HCT116 (cell line): Measurements from ENCODE around the gene PBX3. TPM values are rescaled to one million over a fixed set of nuclear protein-coding genes. Genes with fewer than 3 reads are reported as not detected.

Experiments
- ATAC-seq: fragments of 200-7000 bp; cut with Tn5 transposase; 2 replicates; pipeline ENCODE4 v1.9.1; 2020; ENCODE audit warnings: mild to moderate bottlenecking, moderate library complexity
- BruUV-seq: library from RNA; stranded (reverse); fragments of 400-500 nt; replicated peaks from 2 replicates; lab custom pipeline; 2021; lab: Mats Ljungman, UMichigan
- CTCF ChIA-PET: fragments of 300-600 bp; sonication (Branson Sonifier 250); formaldehyde crosslinking; loops from one replicate; lab custom pipeline; 2021; ENCODE audit warnings: antibody characterized with exemption; lab: Charles Lee
- POLR2A ChIA-PET: fragments of 300-600, 350-600 bp; sonication (Branson Sonifier 250); formaldehyde crosslinking; loops from one replicate; lab custom pipeline; 2021; ENCODE audit warnings: antibody characterized with exemption; lab: Charles Lee
- RAD21 ChIA-PET, 2 experiments: fragments of 300-600 bp; sonication (Branson Sonifier 250); formaldehyde crosslinking; loops; one replicate each; lab custom pipeline; 2023; ENCODE audit warnings: low total read pairs in 2 of 2; ENCODE audit not compliant: uncharacterized antibody in 2 of 2, unreplicated experiment in 2 of 2, low non-redundant PET in 1 of 2; lab: Charles Lee
- DNase-seq: peaks from one replicate; pipeline ENCODE4 v3.0.0-alpha.2; 2010; ENCODE audit warnings: low read depth, low spot score
- H2AFZ ChIP-seq: fragments of 200-600 bp; shearing (Covaris generic), sonication (generic); 2 replicates; pipeline ENCODE4 v1.6.1; 2017; ENCODE audit warnings: low read depth, mixed run types, mixed read lengths, antibody characterized with exemption, low read length; ENCODE audit not compliant: poor library complexity, severe bottlenecking
- H3K27ac ChIP-seq: 2 replicates; pipeline ENCODE4 v1.5.1; 2012; ENCODE audit warnings: low read depth, low read length
- H3K27me3 ChIP-seq: fragments of 200-600 bp; sonication (generic); 2 replicates; pipeline ENCODE4 v1.6.1; 2016; ENCODE audit warnings: mixed run types, low read length, mixed read lengths; ENCODE audit not compliant: insufficient read depth
- H3K36me3 ChIP-seq, 2 experiments: fragments of 200-500 bp in 1 of 2; fragments of 200-600 bp in 1 of 2; sonication (Bioruptor generic) in 1 of 2; sonication (generic) in 1 of 2; 2 replicates each; pipeline versions ENCODE4 v1.5.1 to v1.6.1; 2014 to 2016; ENCODE audit warnings: low read length in 2 of 2, inconsistent platforms in 1 of 2, mixed read lengths in 1 of 2, mixed run types in 1 of 2; ENCODE audit not compliant: insufficient read depth in 2 of 2, control insufficient read depth in 1 of 2
- H3K4me1 ChIP-seq, 2 experiments: fragments of 200-600 bp in 1 of 2; sonication (generic) in 1 of 2; 2 replicates each; pipeline versions ENCODE4 v1.5.1 to v1.6.1; 2012 to 2017; ENCODE audit warnings: low read length in 2 of 2, inconsistent platforms in 1 of 2, mild to moderate bottlenecking in 1 of 2, mixed read lengths in 1 of 2, mixed run types in 1 of 2, moderate library complexity in 1 of 2; ENCODE audit not compliant: insufficient read depth in 2 of 2, control insufficient read depth in 1 of 2
- H3K4me2 ChIP-seq: fragments of 200-600 bp; sonication (generic); 2 replicates; pipeline ENCODE4 v1.6.1; 2017; ENCODE audit warnings: mixed run types, low read length, mixed read lengths
- H3K4me3 ChIP-seq, 2 experiments: fragments of 200-600 bp in 1 of 2; sonication (generic) in 1 of 2; replicated peaks in 1 of 2; 2 replicates each; pipeline ENCODE4 v1.5.1; 2011 to 2016; ENCODE audit warnings: low read length in 2 of 2, control low read depth in 1 of 2, low read depth in 1 of 2, mild to moderate bottlenecking in 1 of 2, mixed read lengths in 1 of 2, mixed run types in 1 of 2
- H3K79me2 ChIP-seq: fragments of 200-600 bp; sonication (generic); 2 replicates; pipeline ENCODE4 v1.6.1; 2017; ENCODE audit warnings: mild to moderate bottlenecking, mixed run types, low read length, moderate library complexity, mixed read lengths; ENCODE audit not compliant: insufficient read depth
- H3K9ac ChIP-seq: fragments of 200-600 bp; sonication (generic); 2 replicates; pipeline ENCODE4 v1.6.1; 2016; ENCODE audit warnings: low read length, mixed read lengths
- H3K9me2 ChIP-seq: fragments of 200-600 bp; sonication (generic), shearing (Covaris generic); 2 replicates; pipeline ENCODE4 v1.6.1; 2017; ENCODE audit warnings: mixed run types, mild to moderate bottlenecking, moderate library complexity; ENCODE audit not compliant: insufficient read depth
- H3K9me3 ChIP-seq, 2 experiments: fragments of 200-500 bp in 1 of 2; fragments of 200-600 bp in 1 of 2; sonication (Bioruptor generic) in 1 of 2; sonication (generic) in 1 of 2; 2 replicates each; pipeline ENCODE4 v1.6.1; 2014 to 2017; ENCODE audit warnings: low read length in 2 of 2, mixed read lengths in 2 of 2, inconsistent platforms in 1 of 2, low read depth in 1 of 2, mild to moderate bottlenecking in 1 of 2, mixed run types in 1 of 2, moderate library complexity in 1 of 2; ENCODE audit not compliant: control insufficient read depth in 1 of 2, insufficient read depth in 1 of 2
- H4K20me1 ChIP-seq: fragments of 200-600 bp; sonication (generic), shearing (Covaris generic); 2 replicates; pipeline ENCODE4 v1.6.1; 2017; ENCODE audit warnings: mixed run types, mild to moderate bottlenecking, moderate library complexity; ENCODE audit not compliant: insufficient read depth
- EGR1 ChIP-seq: IDR thresholded peaks from 2 replicates; pipeline ENCODE4 v1.6.1; 2012; ENCODE audit warnings: low read depth
- EZH2phosphoT487 ChIP-seq: fragments of 200-600 bp; IDR thresholded peaks from 2 replicates; pipeline ENCODE4 v1.6.1; 2018; ENCODE audit warnings: antibody characterized with exemption, borderline replicate concordance
- FOSL1 ChIP-seq: IDR thresholded peaks from 2 replicates; pipeline ENCODE4 v1.6.1; 2012; ENCODE audit warnings: low read depth
- JUND ChIP-seq: IDR thresholded peaks from 2 replicates; pipeline ENCODE4 v1.6.1; 2012
- POLR2AphosphoS5 ChIP-seq: IDR thresholded peaks from 2 replicates; pipeline ENCODE4 v1.6.1; 2011; ENCODE audit warnings: mild to moderate bottlenecking, low read depth, low read length, moderate library complexity
- RAD21 ChIP-seq: IDR thresholded peaks from 2 replicates; pipeline ENCODE4 v1.6.1; 2012; ENCODE audit warnings: low read depth, mild to moderate bottlenecking
- SIN3A ChIP-seq: IDR thresholded peaks from 2 replicates; pipeline ENCODE4 v1.6.1; 2012; ENCODE audit warnings: low read depth
- SP1 ChIP-seq: IDR thresholded peaks from 2 replicates; pipeline ENCODE4 v1.6.1; 2012; ENCODE audit warnings: low read depth
- SRF ChIP-seq: IDR thresholded peaks from 2 replicates; pipeline ENCODE4 v1.6.1; 2012; ENCODE audit warnings: low read depth
- TCF7L2 ChIP-seq: IDR thresholded peaks from 2 replicates; pipeline ENCODE4 v1.7.0; 2011; ENCODE audit warnings: borderline replicate concordance, inconsistent platforms; ENCODE audit not compliant: insufficient read depth, insufficient read length; ENCODE audit errors: extremely low read depth
- intact Hi-C: fragments of 100-400 bp; cut with micrococcal nuclease; formaldehyde crosslinking; loops from 2 replicates; pipeline ENCODE4 v1.10.0; 2022
- total RNA-seq: library from RNA; stranded (reverse); gene quantifications from one replicate; pipeline ENCODE4 v1.2.1, GENCODE V29; 2021; ENCODE audit not compliant: unreplicated experiment
- TF ChIP-seq, protein P1 (sequence below): IDR thresholded peaks from 2 replicates; pipeline ENCODE4 v1.6.1; 2012; ENCODE audit warnings: low read depth
- TF ChIP-seq, protein P2 (sequence below), 3 experiments: fragments of 200-600 bp in 1 of 3; sonication (generic) in 1 of 3; IDR thresholded peaks in 2 of 3; conservative IDR thresholded peaks in 1 of 3; 2 replicates each; pipeline ENCODE4 v1.5.1; 2012 to 2017; ENCODE audit warnings: low read depth in 2 of 3, low read length in 2 of 3, antibody characterized with exemption in 1 of 3, borderline replicate concordance in 1 of 3, control low read depth in 1 of 3, mild to moderate bottlenecking in 1 of 3, mixed read lengths in 1 of 3, mixed run types in 1 of 3, moderate library complexity in 1 of 3; ENCODE audit not compliant: insufficient read depth in 1 of 3

Gene PBX3
- total RNA-seq, 1 experiment from 2014 or later, result 13.5 TPM

DNA sequence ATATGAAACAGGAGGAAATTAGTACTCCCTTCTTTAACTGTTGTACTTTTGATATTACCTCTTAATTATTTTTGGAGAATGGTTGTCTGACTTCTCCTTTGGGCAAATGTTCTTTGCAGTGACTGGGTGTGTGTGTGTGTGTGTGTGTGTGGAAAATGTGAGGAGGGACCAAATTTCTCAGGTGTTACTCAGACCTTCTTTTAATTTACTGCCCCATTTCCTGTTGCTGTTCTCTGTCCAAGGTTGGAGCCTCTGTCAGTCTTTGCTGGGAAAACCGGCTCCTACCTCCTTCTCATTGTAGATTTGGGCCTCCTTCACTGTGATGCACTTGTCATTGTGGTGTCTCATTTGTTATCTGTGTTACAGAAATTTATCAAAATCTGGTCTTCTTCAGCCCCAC lies 68.4 kb downstream of the PBX3 start:
- ChIA-PET RAD21 (no interaction called here), CTCF (no interaction called here), POLR2A (no interaction called here)
- H3K9ac ChIP-seq, result no peak overlapping the region
- H3K9me3 ChIP-seq, result no peaks in the 10 kb centered on the region
- no peaks in the 10 kb centered on the region for H4K20me1 ChIP-seq
- BruUV-seq, result no TSS peak
- no peaks in the 10 kb centered on the region for H3K36me3 ChIP-seq
- no peaks in the 10 kb centered on the region for H3K9me2 ChIP-seq
- peak; percentile 86 for TF ChIP-seq FOSL1
- TF ChIP-seq RAD21, result no peak
- peak; percentile 50; the same call in 1 of the 2 replicates for TF ChIP-seq SRF
- TF ChIP-seq SIN3A, result peak; percentile 43; the same call in 1 of the 2 replicates
- TF ChIP-seq SP1, result peak; percentile 73
- TF ChIP-seq, protein P1, sequence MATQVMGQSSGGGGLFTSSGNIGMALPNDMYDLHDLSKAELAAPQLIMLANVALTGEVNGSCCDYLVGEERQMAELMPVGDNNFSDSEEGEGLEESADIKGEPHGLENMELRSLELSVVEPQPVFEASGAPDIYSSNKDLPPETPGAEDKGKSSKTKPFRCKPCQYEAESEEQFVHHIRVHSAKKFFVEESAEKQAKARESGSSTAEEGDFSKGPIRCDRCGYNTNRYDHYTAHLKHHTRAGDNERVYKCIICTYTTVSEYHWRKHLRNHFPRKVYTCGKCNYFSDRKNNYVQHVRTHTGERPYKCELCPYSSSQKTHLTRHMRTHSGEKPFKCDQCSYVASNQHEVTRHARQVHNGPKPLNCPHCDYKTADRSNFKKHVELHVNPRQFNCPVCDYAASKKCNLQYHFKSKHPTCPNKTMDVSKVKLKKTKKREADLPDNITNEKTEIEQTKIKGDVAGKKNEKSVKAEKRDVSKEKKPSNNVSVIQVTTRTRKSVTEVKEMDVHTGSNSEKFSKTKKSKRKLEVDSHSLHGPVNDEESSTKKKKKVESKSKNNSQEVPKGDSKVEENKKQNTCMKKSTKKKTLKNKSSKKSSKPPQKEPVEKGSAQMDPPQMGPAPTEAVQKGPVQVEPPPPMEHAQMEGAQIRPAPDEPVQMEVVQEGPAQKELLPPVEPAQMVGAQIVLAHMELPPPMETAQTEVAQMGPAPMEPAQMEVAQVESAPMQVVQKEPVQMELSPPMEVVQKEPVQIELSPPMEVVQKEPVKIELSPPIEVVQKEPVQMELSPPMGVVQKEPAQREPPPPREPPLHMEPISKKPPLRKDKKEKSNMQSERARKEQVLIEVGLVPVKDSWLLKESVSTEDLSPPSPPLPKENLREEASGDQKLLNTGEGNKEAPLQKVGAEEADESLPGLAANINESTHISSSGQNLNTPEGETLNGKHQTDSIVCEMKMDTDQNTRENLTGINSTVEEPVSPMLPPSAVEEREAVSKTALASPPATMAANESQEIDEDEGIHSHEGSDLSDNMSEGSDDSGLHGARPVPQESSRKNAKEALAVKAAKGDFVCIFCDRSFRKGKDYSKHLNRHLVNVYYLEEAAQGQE, result peak; percentile 42
- TF ChIP-seq JUND, result peak; percentile 74
- no peak for TF ChIP-seq TCF7L2
- peak; percentile 32; the same call in 1 of the 2 replicates for TF ChIP-seq POLR2AphosphoS5
- TF ChIP-seq EZH2phosphoT487, result no peak
- TF ChIP-seq EGR1, result no peak
- TF ChIP-seq, protein P2, sequence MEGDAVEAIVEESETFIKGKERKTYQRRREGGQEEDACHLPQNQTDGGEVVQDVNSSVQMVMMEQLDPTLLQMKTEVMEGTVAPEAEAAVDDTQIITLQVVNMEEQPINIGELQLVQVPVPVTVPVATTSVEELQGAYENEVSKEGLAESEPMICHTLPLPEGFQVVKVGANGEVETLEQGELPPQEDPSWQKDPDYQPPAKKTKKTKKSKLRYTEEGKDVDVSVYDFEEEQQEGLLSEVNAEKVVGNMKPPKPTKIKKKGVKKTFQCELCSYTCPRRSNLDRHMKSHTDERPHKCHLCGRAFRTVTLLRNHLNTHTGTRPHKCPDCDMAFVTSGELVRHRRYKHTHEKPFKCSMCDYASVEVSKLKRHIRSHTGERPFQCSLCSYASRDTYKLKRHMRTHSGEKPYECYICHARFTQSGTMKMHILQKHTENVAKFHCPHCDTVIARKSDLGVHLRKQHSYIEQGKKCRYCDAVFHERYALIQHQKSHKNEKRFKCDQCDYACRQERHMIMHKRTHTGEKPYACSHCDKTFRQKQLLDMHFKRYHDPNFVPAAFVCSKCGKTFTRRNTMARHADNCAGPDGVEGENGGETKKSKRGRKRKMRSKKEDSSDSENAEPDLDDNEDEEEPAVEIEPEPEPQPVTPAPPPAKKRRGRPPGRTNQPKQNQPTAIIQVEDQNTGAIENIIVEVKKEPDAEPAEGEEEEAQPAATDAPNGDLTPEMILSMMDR (IDR thresholded peaks at IDR 0.05 in 2 of 3, conservative IDR thresholded peaks at IDR 0.05 in 1 of 3; ENCODE audit: borderline replicate concordance in 1 of 3, insufficient read depth in 1 of 3, low read depth in 2 of 3, low read length in 2 of 3), result no peak
- peaks cover 0 to 14% of the 10 kb centered on the region in 2 experiments; a peak in 2 of 4 replicates for H3K4me1 ChIP-seq
- H3K4me3 ChIP-seq, result no peak overlapping the region
- no peaks in the 10 kb centered on the region for H3K27me3 ChIP-seq
- peak; percentile 47; the same call in 1 of the 2 replicates for ATAC-seq
- no peak overlapping the region for H3K27ac ChIP-seq
- peak; percentile 51 for DNase-seq
- no peaks in the 10 kb centered on the region for H3K79me2 ChIP-seq
- peak overlapping the region; percentile 52 for H3K4me2 ChIP-seq
- H2AFZ ChIP-seq, result no peak overlapping the region
- intact Hi-C loops, result loop anchor here (2.0 kb wide), 1 partner anchor 13 kb away; no protein-coding TSS in a partner anchor
